Natural killer cell (primary cell): ENCODE results near the gene AVPR2. TPM values are rescaled to one million over a fixed set of nuclear protein-coding genes. Genes with fewer than 3 reads are reported as not detected.

Source experiments
- ATAC-seq, 3 donors: fragments of 150-1000 bp in 2 of 3; fragments of 200-7000 bp in 1 of 3; cut with Tn5 transposase; 1 replicate in 1 of 3; 2 replicates in 2 of 3; pipeline ENCODE4 v1.10.0; 2021; ENCODE audit warnings: mild to moderate bottlenecking in 2 of 3, moderate library complexity in 2 of 3
- DNase-seq, 2 donors: peaks; one replicate each; pipeline versions ENCODE4 v3.0.0 to v3.0.0-alpha.2; 2013 to 2021; ENCODE audit warnings: mixed read lengths in 1 of 2
- H3K27ac ChIP-seq: one replicate; pipeline ENCODE4 v1.5.1; 2013; ENCODE audit warnings: mild to moderate bottlenecking, low read length
- H3K27me3 ChIP-seq: one replicate; pipeline ENCODE4 v1.6.1; 2013; ENCODE audit warnings: low read length; ENCODE audit not compliant: control insufficient read depth, insufficient read depth
- H3K36me3 ChIP-seq: one replicate; pipeline ENCODE4 v1.6.1; 2013; ENCODE audit warnings: low read length; ENCODE audit not compliant: control insufficient read depth, insufficient read depth
- H3K4me1 ChIP-seq: one replicate; pipeline ENCODE4 v1.6.1; 2013; ENCODE audit warnings: low read length; ENCODE audit not compliant: control insufficient read depth, insufficient read depth
- H3K4me3 ChIP-seq: one replicate; pipeline ENCODE4 v1.5.1; 2013; ENCODE audit warnings: low read length
- H3K9me3 ChIP-seq: one replicate; pipeline ENCODE4 v1.6.1; 2013; ENCODE audit warnings: low read length; ENCODE audit not compliant: control insufficient read depth, insufficient read depth
- H3K27ac Mint-ChIP-seq, 2 donors: one replicate each; pipeline ENCODE4 v1.8.0; 2022; ENCODE audit warnings: mild to moderate bottlenecking in 2 of 2, mixed read lengths in 2 of 2, moderate library complexity in 1 of 2
- H3K27me3 Mint-ChIP-seq, 2 donors: one replicate each; pipeline ENCODE4 v1.8.0; 2022; ENCODE audit warnings: low read depth in 2 of 2, mixed read lengths in 2 of 2
- H3K36me3 Mint-ChIP-seq: one replicate; pipeline ENCODE4 v1.8.0; 2022; ENCODE audit warnings: mixed read lengths
- H3K4me1 Mint-ChIP-seq, 2 donors: one replicate each; pipeline ENCODE4 v1.8.0; 2022; ENCODE audit warnings: mixed read lengths in 2 of 2
- H3K4me3 Mint-ChIP-seq: one replicate; pipeline ENCODE4 v1.8.0; 2022; ENCODE audit warnings: mild to moderate bottlenecking, moderate library complexity, mixed read lengths
- H3K9me3 Mint-ChIP-seq, 2 donors: one replicate each; pipeline ENCODE4 v1.8.0; 2022; ENCODE audit warnings: mixed read lengths in 2 of 2
- WGBS: methylation state at CpG from one replicate; pipeline ENCODE4 v1.1.7; 2013; ENCODE audit warnings: missing lambda C conversion rate; ENCODE audit not compliant: insufficient coverage; 5-methylcytosine and 5-hydroxymethylcytosine counted together
- intact Hi-C: fragments of 100-400 bp; cut with micrococcal nuclease; formaldehyde crosslinking; loops from one replicate; pipeline ENCODE4 v1.14.2; 2022
- total RNA-seq, 4 donors: library from RNA; stranded (reverse); fragments of 120-200 nt in 1 of 4; gene quantifications; one replicate each; pipeline versions ENCODE4 v1.2.3 to v1.2.4, GENCODE V29; 2013 to 2022
- TF ChIP-seq, protein P1 (sequence below): fragments of 200-600 bp; IDR thresholded peaks from one replicate; pipeline ENCODE4 v1.8.0; 2022; ENCODE audit warnings: antibody characterized with exemption

Gene AVPR2
- total RNA-seq, 3 donors from 2014 or later (not counting 1 experiment from before 2014, with no cell fraction given): not detected

GRCh38 chrX:153909980-153910360 lies 5.5 kb downstream of the AVPR2 start:
- TF ChIP-seq, protein P1, sequence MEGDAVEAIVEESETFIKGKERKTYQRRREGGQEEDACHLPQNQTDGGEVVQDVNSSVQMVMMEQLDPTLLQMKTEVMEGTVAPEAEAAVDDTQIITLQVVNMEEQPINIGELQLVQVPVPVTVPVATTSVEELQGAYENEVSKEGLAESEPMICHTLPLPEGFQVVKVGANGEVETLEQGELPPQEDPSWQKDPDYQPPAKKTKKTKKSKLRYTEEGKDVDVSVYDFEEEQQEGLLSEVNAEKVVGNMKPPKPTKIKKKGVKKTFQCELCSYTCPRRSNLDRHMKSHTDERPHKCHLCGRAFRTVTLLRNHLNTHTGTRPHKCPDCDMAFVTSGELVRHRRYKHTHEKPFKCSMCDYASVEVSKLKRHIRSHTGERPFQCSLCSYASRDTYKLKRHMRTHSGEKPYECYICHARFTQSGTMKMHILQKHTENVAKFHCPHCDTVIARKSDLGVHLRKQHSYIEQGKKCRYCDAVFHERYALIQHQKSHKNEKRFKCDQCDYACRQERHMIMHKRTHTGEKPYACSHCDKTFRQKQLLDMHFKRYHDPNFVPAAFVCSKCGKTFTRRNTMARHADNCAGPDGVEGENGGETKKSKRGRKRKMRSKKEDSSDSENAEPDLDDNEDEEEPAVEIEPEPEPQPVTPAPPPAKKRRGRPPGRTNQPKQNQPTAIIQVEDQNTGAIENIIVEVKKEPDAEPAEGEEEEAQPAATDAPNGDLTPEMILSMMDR: no peak
- 94% methylated on average over 20 of the region's 25 CpGs for WGBS
- Histone ChIP-seq H3K9me3 (no peaks in the 10 kb centered on the region), H3K4me1 (peaks cover 25% of the 10 kb centered on the region), H3K4me3 (no peak overlapping the region), H3K27ac (no peak overlapping the region), H3K27me3 (no peaks in the 10 kb centered on the region), H3K36me3 (peaks cover 51% of the 10 kb centered on the region)
- Mint-ChIP-seq H3K36me3 (no peaks in the 10 kb centered on the region), H3K4me1 (peaks cover 15 to 26% of the 10 kb centered on the region in 2 donors), H3K27me3 (no peaks in the 10 kb centered on the region), H3K4me3 (no peak overlapping the region), H3K27ac (no peak overlapping the region), H3K9me3 (no peaks in the 10 kb centered on the region)
- intact Hi-C loops: loop anchor here (5.0 kb wide), 1 partner anchor 93 kb away; no protein-coding TSS in a partner anchor
- no peak for DNase-seq
- ATAC-seq: no peak

GRCh38 chrX:153910446-153910845 lies 6.0 kb downstream of the AVPR2 start:
- DNase-seq: no peak

GRCh38 chrX:153911798-153912197 lies 7.3 kb downstream of the AVPR2 start:
- no peaks in the 10 kb centered on the region for H3K27me3 ChIP-seq
- no peak overlapping the region for H3K4me3 Mint-ChIP-seq
- TF ChIP-seq, protein P1: no peak
- no peaks in the 10 kb centered on the region for H3K9me3 Mint-ChIP-seq
- intact Hi-C loops: no loop called here
- peak in 1 of 2 donors; percentile 46 for DNase-seq
- H3K9me3 ChIP-seq: no peaks in the 10 kb centered on the region
- peaks cover 6 to 13% of the 10 kb centered on the region in 2 donors for H3K4me1 Mint-ChIP-seq
- H3K27ac Mint-ChIP-seq: peak overlapping the region in 1 of 2 donors; percentile 36
- H3K4me3 ChIP-seq: no peak overlapping the region
- H3K36me3 Mint-ChIP-seq: no peaks in the 10 kb centered on the region
- H3K27ac ChIP-seq: no peak overlapping the region
- H3K27me3 Mint-ChIP-seq: no peaks in the 10 kb centered on the region
- H3K36me3 ChIP-seq: peaks cover 54% of the 10 kb centered on the region
- 81% methylated on average over 3 of the region's 6 CpGs for WGBS
- H3K4me1 ChIP-seq: peaks cover 7% of the 10 kb centered on the region
- ATAC-seq: no peak

More at GRCh38 chrX:153910446-153910845, 6.0 kb downstream of the AVPR2 start:
- Histone ChIP-seq H3K27ac (no peak overlapping the region), H3K4me1 (peaks cover 20% of the 10 kb centered on the region), H3K27me3 (no peaks in the 10 kb centered on the region), H3K4me3 (no peak overlapping the region), H3K36me3 (peaks cover 51% of the 10 kb centered on the region), H3K9me3 (no peaks in the 10 kb centered on the region)
- WGBS: 97% methylated on average over 10 of the region's 22 CpGs
- Mint-ChIP-seq H3K4me3 (no peak overlapping the region), H3K27ac (no peak overlapping the region), H3K9me3 (no peaks in the 10 kb centered on the region), H3K4me1 (peaks cover 14 to 22% of the 10 kb centered on the region in 2 donors), H3K36me3 (no peaks in the 10 kb centered on the region), H3K27me3 (no peaks in the 10 kb centered on the region)
- intact Hi-C loops: no loop called here
- ATAC-seq: no peak
- TF ChIP-seq, protein P1: no peak

DNA sequence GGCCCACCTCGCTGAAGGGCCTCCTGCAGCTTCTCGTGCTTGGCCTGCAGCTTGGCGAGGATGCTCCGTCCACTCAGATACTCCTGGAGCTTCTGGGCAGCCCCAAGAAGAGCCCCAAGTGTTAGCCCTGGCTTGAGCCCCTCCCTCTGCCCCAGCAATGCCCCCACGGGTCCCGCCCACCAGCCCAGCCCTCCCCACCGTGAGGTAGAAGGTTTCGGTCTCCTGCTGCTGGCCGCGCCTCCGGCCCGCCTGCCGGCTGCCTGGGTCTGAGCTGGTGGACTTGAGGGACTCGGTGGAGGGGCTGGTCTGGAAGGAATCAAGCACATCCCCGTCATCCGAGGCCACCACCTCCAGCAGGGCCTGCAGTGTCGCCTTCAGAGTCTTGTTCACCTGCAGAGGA lies 8.7 kb downstream of the AVPR2 start:
- ATAC-seq: no peak
- no peak for DNase-seq
- no peak overlapping the region for H3K4me3 Mint-ChIP-seq
- no peaks in the 10 kb centered on the region for H3K9me3 Mint-ChIP-seq
- H3K4me3 ChIP-seq: no peak overlapping the region
- no peak overlapping the region for H3K27ac ChIP-seq
- H3K27ac Mint-ChIP-seq: no peak overlapping the region
- TF ChIP-seq, protein P1: no peak
- no peaks in the 10 kb centered on the region for H3K9me3 ChIP-seq
- peaks cover 52% of the 10 kb centered on the region for H3K36me3 ChIP-seq
- no peaks in the 10 kb centered on the region for H3K4me1 ChIP-seq
- no peaks in the 10 kb centered on the region for H3K27me3 Mint-ChIP-seq
- H3K27me3 ChIP-seq: no peaks in the 10 kb centered on the region
- intact Hi-C loops: no loop called here
- peaks cover 6 to 10% of the 10 kb centered on the region in 2 donors for H3K4me1 Mint-ChIP-seq
- no peaks in the 10 kb centered on the region for H3K36me3 Mint-ChIP-seq
- 95% methylated on average over 16 of the region's 17 CpGs for WGBS
